Measurements from ENCODE around the gene ANXA3.

DNA sequence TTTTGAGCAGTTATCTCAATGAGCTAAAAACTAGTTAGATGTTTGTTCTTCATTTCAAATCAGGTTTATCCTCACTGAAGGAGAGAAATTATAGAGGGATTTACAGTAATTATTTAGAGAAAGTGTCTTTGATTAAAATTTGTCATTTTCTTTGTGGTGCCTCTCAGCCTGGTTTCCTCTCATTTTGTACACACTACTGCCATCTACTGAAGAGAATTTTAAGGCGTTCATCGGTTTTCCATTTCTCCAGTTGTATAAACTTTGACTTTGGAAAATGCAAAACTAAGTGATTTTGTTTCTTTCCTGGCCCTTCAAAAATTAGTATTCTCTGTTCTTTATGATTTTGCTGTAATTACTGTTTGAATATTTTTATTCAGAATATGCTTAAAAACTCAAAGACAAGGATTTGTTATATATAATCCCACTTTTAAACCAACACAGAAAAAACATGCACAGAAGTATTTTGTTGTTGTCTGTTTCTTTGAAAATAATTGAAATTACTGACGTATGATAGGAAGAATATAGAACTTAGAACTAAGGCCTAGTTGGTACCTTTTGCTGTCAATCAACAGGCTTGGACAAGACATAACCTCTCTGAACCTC lies 34.4 kb upstream of the ANXA3 start:
- TF ChIP-seq, protein P1, sequence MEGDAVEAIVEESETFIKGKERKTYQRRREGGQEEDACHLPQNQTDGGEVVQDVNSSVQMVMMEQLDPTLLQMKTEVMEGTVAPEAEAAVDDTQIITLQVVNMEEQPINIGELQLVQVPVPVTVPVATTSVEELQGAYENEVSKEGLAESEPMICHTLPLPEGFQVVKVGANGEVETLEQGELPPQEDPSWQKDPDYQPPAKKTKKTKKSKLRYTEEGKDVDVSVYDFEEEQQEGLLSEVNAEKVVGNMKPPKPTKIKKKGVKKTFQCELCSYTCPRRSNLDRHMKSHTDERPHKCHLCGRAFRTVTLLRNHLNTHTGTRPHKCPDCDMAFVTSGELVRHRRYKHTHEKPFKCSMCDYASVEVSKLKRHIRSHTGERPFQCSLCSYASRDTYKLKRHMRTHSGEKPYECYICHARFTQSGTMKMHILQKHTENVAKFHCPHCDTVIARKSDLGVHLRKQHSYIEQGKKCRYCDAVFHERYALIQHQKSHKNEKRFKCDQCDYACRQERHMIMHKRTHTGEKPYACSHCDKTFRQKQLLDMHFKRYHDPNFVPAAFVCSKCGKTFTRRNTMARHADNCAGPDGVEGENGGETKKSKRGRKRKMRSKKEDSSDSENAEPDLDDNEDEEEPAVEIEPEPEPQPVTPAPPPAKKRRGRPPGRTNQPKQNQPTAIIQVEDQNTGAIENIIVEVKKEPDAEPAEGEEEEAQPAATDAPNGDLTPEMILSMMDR (IDR thresholded peaks at IDR 0.05) = peak; percentile 19 to 71 (median 48)
- no peak for TF ChIP-seq POLR2A (IDR thresholded peaks at IDR 0.05)

Measured in esophagus squamous epithelium (tissue), 4 donors.